ENCODE results near the gene PRDM16.

GRCh38 chr1:3454811-3455618 lies 386.0 kb downstream of the PRDM16 start:
- TF ChIP-seq CTCF (IDR thresholded peaks at IDR 0.05; ENCODE audit: borderline replicate concordance, extremely low read depth, low read length, poor library complexity, severe bottlenecking) (no peak), EZH2 (IDR thresholded peaks at IDR 0.05; ENCODE audit: borderline replicate concordance, low read depth, low read length, severe bottlenecking) (no peak)
